Inflammatory macrophage (primary cell): ENCODE measurements around the gene ATP6V1A.

Source experiments
- DNase-seq, 2 donors: peaks; one replicate each; pipeline ENCODE4 v3.0.0-alpha.2; 2020 to 2022
- total RNA-seq, 18 experiments: gene quantifications; one replicate each; lab custom pipeline; 2026; ENCODE audit warnings: mixed read lengths in 6 of 18, inconsistent platforms in 2 of 18; lab: John Stamatoyannopoulos, UW

The ATP6V1A gene
- total RNA-seq, result 532 to 1,301 (median 942) reads per million in 18 experiments

- peak; percentile 92 to 94 for DNase-seq
Measured at GRCh38 chr3:113746548-113747282, at the start of gene ATP6V1A. ATP6V1A (plus strand) TSS chr3:113747035; CDS start chr3:113778754, 31,719 bp downstream.

GRCh38 chr3:113697500-113698090 lies 49.2 kb upstream of the ATP6V1A start:
- peak in 1 of 2 donors; percentile 14 for DNase-seq

- no peak for DNase-seq
Measured at GRCh38 chr3:113698213-113698742, 48.6 kb upstream of the ATP6V1A start.

- DNase-seq, result no peak
Measured at GRCh38 chr3:113698956-113699355, 47.9 kb upstream of the ATP6V1A start.

- DNase-seq, result no peak
Measured at GRCh38 chr3:113707835-113708234, 39.0 kb upstream of the ATP6V1A start.

- DNase-seq, result no peak
Measured at GRCh38 chr3:113712129-113712528, 34.7 kb upstream of the ATP6V1A start.

GRCh38 chr3:113714702-113715101 lies 32.1 kb upstream of the ATP6V1A start:
- DNase-seq, result no peak

GRCh38 chr3:113717308-113717707 lies 29.5 kb upstream of the ATP6V1A start:
- DNase-seq, result no peak

- DNase-seq, result no peak
Measured at GRCh38 chr3:113717818-113718217, 29.0 kb upstream of the ATP6V1A start.

- DNase-seq, result no peak
Measured at GRCh38 chr3:113719294-113719693, 27.5 kb upstream of the ATP6V1A start.

- DNase-seq, result no peak
Measured at GRCh38 chr3:113719758-113720157, 27.1 kb upstream of the ATP6V1A start.

- peak in 1 of 2 donors; percentile 27 for DNase-seq
Measured at GRCh38 chr3:113721636-113722035, 25.2 kb upstream of the ATP6V1A start.

GRCh38 chr3:113728661-113729060 lies 18.2 kb upstream of the ATP6V1A start:
- no peak for DNase-seq

- no peak for DNase-seq
Measured at GRCh38 chr3:113730550-113730949, 16.3 kb upstream of the ATP6V1A start.

- no peak for DNase-seq
Measured at GRCh38 chr3:113731694-113732093, 15.1 kb upstream of the ATP6V1A start.

GRCh38 chr3:113736548-113737089 lies 10.2 kb upstream of the ATP6V1A start:
- DNase-seq, result peak; percentile 61 to 82

GRCh38 chr3:113741086-113741485 lies 5.7 kb upstream of the ATP6V1A start:
- no peak for DNase-seq

- peak; percentile 32 to 42 for DNase-seq
Measured at GRCh38 chr3:113741620-113742019, 5.2 kb upstream of the ATP6V1A start.

- no peak for DNase-seq
Measured at GRCh38 chr3:113743006-113743630, 3.7 kb upstream of the ATP6V1A start.

GRCh38 chr3:113744941-113745755 lies 1.7 kb upstream of the ATP6V1A start:
- peak; percentile 92 for DNase-seq

- DNase-seq, result peak; percentile 96
Measured at GRCh38 chr3:113745756-113746547, 883 bp upstream of the ATP6V1A start, which contains the start of gene NAA50. NAA50 (minus strand) TSS chr3:113746249; CDS start chr3:113745949, 300 bp downstream.
